Measurements from ENCODE around the gene RHBDL3.

DNA sequence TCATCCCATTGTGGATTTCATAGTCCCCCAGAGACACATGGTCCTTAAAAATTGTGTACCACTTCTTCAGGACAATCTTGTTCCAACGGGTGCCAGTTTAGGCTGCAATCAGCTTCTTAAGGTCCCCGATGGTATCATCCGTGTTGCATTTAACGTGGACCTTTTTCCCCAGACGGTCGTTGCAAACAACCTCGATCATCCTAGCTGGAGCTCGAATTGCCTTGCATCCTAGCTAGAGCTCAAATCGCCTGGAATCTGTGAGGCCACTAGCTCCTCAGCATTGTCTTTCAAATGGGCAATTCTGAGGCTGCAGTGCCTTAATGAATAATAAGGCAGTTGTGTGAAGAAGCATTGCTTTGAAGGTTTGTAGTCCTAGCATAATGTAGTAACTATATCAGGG, 37.7 kb upstream of the RHBDL3 start:
- TF ChIP-seq, protein P1, sequence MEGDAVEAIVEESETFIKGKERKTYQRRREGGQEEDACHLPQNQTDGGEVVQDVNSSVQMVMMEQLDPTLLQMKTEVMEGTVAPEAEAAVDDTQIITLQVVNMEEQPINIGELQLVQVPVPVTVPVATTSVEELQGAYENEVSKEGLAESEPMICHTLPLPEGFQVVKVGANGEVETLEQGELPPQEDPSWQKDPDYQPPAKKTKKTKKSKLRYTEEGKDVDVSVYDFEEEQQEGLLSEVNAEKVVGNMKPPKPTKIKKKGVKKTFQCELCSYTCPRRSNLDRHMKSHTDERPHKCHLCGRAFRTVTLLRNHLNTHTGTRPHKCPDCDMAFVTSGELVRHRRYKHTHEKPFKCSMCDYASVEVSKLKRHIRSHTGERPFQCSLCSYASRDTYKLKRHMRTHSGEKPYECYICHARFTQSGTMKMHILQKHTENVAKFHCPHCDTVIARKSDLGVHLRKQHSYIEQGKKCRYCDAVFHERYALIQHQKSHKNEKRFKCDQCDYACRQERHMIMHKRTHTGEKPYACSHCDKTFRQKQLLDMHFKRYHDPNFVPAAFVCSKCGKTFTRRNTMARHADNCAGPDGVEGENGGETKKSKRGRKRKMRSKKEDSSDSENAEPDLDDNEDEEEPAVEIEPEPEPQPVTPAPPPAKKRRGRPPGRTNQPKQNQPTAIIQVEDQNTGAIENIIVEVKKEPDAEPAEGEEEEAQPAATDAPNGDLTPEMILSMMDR (IDR thresholded peaks at IDR 0.05): no peak
- no peak for TF ChIP-seq POLR2A (IDR thresholded peaks at IDR 0.05)

Data from uterus (tissue), 2 donors.